Activated naive CD4-positive, alpha-beta T cell treated with anti-CD3 and anti-CD28 coated beads for 36 hours (primary cell): ENCODE data around the gene CD82. TPM values are rescaled to one million over a fixed set of nuclear protein-coding genes. Genes with fewer than 3 reads are reported as not detected.
A peak's percentile ranks its signal among the peaks of the same experiment; 100 is the strongest.
"Not testable (repeated sequence)": the region's sequence is repeated elsewhere in the genome, so short reads cannot be mapped to it uniquely, and the experiment has no call there.

Experiments used
- CTCF ChIA-PET: fragments of 350-600 bp; sonication (Branson Sonifier 250); formaldehyde crosslinking; loops from one replicate; lab custom pipeline; 2021; ENCODE audit warnings: antibody characterized with exemption; lab: Charles Lee
- DNase-seq: peaks from one replicate; pipeline ENCODE4 v3.0.0-alpha.2; 2020
- H3K27ac Mint-ChIP-seq: one replicate; pipeline ENCODE4 v1.8.0; 2021; ENCODE audit warnings: mild to moderate bottlenecking, mixed read lengths
- H3K27me3 Mint-ChIP-seq: one replicate; pipeline ENCODE4 v1.8.0; 2021; ENCODE audit warnings: low read depth, mixed read lengths
- H3K36me3 Mint-ChIP-seq: one replicate; pipeline ENCODE4 v1.8.0; 2021; ENCODE audit warnings: low read depth, mixed read lengths
- H3K4me1 Mint-ChIP-seq: one replicate; pipeline ENCODE4 v1.8.0; 2021; ENCODE audit warnings: low read depth, mixed read lengths
- H3K4me3 Mint-ChIP-seq: one replicate; pipeline ENCODE4 v1.8.0; 2021; ENCODE audit warnings: mild to moderate bottlenecking, moderate library complexity, mixed read lengths
- H3K9me3 Mint-ChIP-seq: one replicate; pipeline ENCODE4 v1.8.0; 2021; ENCODE audit warnings: mixed read lengths
- intact Hi-C: fragments of 100-400 bp; cut with micrococcal nuclease; formaldehyde crosslinking; loops from one replicate; pipeline ENCODE4 v1.15.1; 2023
- total RNA-seq, 2 experiments: library from RNA; stranded (reverse); gene quantifications; one replicate each; pipeline ENCODE4 v1.2.3, GENCODE V29; 2021

Gene CD82
- total RNA-seq, 2 experiments from 2014 or later = 140 to 141 TPM

DNA sequence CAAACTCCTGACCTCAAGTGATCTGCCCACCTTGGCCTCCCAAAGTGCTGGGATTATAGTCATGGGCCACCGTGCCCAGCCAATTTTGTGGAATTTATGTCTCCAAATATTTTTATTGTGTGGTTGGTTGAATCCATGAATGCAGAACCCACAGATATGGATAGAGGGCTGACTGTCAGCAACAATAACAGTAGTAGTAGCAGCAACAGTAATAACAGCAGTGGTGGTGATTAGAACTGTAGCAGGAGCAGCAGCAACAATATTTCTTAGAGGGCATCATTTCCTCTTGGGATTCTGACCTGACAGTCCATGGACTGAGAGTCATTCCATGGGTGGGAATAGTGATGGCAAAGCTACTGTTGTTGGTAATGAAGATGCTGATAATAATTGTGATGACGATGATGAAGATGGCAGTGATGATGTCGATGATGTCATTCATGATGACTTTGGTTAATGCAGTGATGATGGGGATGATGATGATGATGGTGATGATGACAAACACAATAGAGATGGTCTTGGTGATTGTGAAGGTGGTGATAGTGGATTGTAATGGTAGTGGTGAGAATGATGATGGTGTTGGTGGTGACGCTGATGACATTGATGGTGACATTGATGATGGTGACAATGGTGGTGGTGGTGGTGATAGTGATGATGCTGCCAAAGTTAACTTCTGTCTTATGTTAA is 13.9 kb upstream of the CD82 start:
- Mint-ChIP-seq H3K27ac (no peak overlapping the region), H3K27me3 (no peaks in the 10 kb centered on the region), H3K9me3 (no peaks in the 10 kb centered on the region), H3K36me3 (no peaks in the 10 kb centered on the region), H3K4me3 (no peak overlapping the region), H3K4me1 (no peaks in the 10 kb centered on the region)
- intact Hi-C loops = no loop called here
- CTCF ChIA-PET = interaction anchor here (0.8 to 11.5 kb wide), 4 partner anchors 68 to 360 kb away, joined by 3 to 366 read pairs (median 4); no protein-coding TSS in a partner anchor
- no peak for DNase-seq

DNA sequence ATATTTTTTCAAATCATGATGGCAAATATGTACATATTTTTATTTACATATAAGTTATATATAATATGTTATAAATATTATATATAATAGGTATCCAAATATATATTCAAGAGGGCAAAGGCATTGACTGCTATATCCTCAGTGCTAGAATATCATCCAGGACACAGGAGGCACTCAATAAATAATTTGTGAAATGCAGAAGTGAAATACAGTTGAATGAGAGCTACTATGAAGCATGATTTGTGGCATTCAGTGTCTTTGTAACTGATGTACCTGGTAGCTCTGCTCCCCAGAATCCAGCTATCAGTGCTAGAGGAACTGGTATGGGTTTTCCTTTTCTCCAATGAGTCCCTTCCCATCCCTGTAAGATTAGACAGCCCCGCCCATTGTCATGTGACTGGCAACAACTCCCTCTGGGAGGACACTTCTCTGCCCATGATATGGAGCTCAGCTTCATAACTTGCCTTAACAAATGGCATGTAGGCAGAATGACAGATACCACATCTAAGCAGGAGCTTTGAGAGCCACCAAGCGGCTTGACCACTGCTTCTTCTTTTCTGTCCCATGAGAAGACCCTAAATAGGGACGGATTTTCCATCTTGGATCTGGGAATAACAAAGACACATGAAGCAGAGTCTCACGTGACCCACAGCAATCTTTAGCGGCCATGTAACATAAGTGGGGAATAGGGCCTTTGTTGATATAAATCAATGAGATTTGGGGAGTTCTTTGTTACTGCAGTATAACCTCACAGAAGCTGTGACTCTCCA is 10.2 kb upstream of the CD82 start:
- H3K27ac Mint-ChIP-seq = no peak overlapping the region
- CTCF ChIA-PET = interaction anchor here (0.9 to 11.5 kb wide), 12 partner anchors 9 to 356 kb away, joined by 3 to 366 read pairs (median 7); partner anchors contain the start of gene CD82
- intact Hi-C loops = no loop called here
- peaks cover 16% of the 10 kb centered on the region for H3K4me1 Mint-ChIP-seq
- DNase-seq = no peak
- no peaks in the 10 kb centered on the region for H3K36me3 Mint-ChIP-seq
- no peak overlapping the region for H3K4me3 Mint-ChIP-seq
- no peaks in the 10 kb centered on the region for H3K9me3 Mint-ChIP-seq
- H3K27me3 Mint-ChIP-seq = no peaks in the 10 kb centered on the region

DNA sequence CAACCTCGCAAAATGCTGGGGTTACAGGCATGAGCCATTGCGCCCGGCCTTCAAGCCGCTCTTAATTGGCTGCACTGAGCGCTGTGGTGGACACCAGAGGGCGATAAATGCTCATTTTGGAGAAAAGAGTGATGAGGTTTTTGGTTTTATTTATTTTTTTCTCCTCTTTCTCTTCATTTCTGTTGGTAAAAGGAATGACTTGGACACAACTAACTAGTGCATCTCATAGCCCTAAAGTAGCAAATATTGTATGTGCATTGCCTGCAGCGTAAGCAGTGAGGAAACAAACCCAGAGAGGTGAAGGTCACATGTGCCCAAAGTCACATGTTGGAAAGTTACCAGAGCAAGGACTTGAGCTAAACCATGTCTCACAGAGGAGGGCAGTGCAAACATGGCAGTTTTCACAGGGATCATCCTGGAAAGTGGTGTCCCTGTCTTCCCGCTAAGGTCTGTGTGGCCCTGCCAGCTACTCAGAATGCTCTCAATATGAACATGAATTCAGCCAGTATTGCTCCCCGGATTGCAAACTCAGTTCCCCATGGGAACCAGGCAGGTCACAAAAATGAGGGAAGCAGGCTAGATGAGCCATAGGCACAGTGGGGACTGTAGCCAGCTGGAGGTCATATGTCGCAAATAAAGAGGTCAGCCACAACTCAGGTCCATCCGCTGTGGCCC is 8.6 kb upstream of the CD82 start:
- CTCF ChIA-PET = interaction anchor here (0.6 to 11.5 kb wide), 29 partner anchors 8 to 576 kb away, joined by 3 to 366 read pairs (median 6); partner anchors contain the start of gene CD82
- H3K27me3 Mint-ChIP-seq = no peaks in the 10 kb centered on the region
- no peaks in the 10 kb centered on the region for H3K36me3 Mint-ChIP-seq
- intact Hi-C loops = loop anchor here (1.0 to 2.0 kb wide), 6 partner anchors 60 to 354 kb away; partner anchors contain the start of gene TSPAN18
- DNase-seq = peak; percentile 85
- H3K4me3 Mint-ChIP-seq = no peak overlapping the region
- H3K4me1 Mint-ChIP-seq = peaks cover 25% of the 10 kb centered on the region
- H3K27ac Mint-ChIP-seq = peak overlapping the region; percentile 83
- H3K9me3 Mint-ChIP-seq = no peaks in the 10 kb centered on the region

DNA sequence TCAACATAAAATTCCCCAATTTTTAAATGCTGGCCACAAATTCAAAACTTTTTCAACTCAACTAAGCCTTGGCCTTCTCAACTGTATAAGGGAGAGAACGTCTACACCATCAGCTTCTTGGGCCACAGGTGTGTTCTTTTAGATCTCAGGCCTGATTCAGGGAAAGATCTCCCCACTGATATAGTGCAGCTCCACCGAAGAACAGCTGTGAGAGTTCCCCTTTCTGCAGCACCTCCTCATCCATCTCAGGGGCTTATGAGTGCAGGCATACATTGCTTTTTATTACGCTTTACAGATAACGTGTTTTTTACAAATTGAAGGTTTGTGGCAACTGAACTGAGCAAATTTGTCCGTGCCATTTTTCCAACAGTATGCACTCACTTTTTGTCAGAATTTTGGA is 8.0 kb upstream of the CD82 start:
- Mint-ChIP-seq H3K9me3 (no peaks in the 10 kb centered on the region), H3K27me3 (no peaks in the 10 kb centered on the region), H3K4me1 (peaks cover 25% of the 10 kb centered on the region), H3K4me3 (no peak overlapping the region), H3K27ac (no peak overlapping the region), H3K36me3 (no peaks in the 10 kb centered on the region)
- DNase-seq = no peak
- CTCF ChIA-PET = interaction anchor here (0.6 to 11.5 kb wide), 26 partner anchors 8 to 546 kb away, joined by 3 to 366 read pairs (median 6); partner anchors contain the start of gene CD82
- intact Hi-C loops = loop anchor here (1.0 to 2.0 kb wide), 3 partner anchors 75 to 337 kb away; partner anchors contain the start of gene TSPAN18

DNA sequence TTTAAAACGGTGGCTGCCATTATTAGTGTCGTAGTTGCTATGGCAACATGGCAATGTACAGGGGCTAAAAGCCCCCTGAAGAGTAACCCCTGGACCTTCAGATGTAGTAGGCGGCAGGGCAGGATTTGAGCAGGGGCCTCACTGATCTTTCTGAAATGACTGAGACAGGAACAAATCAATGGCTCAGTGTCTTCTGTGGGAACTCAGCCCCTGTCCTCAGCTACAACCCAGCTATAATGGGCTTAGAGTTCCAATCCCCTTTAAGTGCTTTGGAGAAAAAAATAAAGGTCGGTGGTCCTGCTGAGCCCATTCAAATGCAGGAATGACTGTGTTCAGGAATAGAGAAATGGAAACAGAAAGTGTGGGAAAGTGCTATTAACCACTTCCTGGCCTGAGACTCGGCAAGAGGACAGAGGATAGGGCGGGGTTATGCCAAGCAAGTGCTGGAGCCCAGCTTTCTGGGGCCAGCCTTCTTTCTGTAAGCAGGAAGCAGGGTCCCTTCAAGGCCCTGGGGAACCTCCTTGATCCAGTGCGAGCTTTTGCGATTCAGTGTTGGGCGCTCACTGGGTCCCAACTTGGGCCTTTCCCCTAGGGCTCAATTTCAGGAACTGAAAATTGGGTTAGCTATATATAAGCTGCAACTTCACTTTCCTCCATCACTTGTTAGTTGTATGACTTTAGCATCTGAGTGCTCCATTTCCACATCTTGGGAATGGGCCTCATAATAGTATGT is 6.1 kb upstream of the CD82 start:
- Mint-ChIP-seq H3K27me3 (no peaks in the 10 kb centered on the region), H3K9me3 (no peaks in the 10 kb centered on the region), H3K4me3 (no peak overlapping the region), H3K36me3 (no peaks in the 10 kb centered on the region), H3K27ac (no peak overlapping the region), H3K4me1 (peaks cover 32% of the 10 kb centered on the region)
- CTCF ChIA-PET = interaction anchor here (0.9 to 11.5 kb wide), 11 partner anchors 9 to 368 kb away, joined by 3 to 366 read pairs (median 4); no protein-coding TSS in a partner anchor
- intact Hi-C loops = no loop called here
- peak; percentile 59 for DNase-seq

DNA sequence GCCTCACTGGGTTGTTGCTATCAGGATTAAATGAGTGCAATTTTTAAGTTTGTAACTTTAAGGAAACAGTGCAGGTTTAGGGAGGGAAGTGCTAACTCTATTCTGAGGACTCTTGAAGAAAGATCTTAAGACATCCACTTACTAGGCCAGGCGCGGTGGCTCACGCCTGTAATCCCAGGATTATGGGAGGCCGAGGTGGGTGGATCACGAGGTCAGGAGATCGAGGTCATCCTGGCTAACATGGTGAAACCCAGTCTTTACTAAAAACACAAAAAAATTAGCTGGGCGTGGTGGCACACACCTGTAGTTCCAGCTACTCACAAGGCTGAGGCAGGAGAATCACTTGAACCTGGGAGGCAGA is 5.5 kb upstream of the CD82 start:
- intact Hi-C loops, H3K9me3 Mint-ChIP-seq, H3K27ac Mint-ChIP-seq, H3K4me3 Mint-ChIP-seq, DNase-seq, H3K27me3 Mint-ChIP-seq, H3K36me3 Mint-ChIP-seq: not testable (repeated sequence)
- H3K4me1 Mint-ChIP-seq = peaks cover 37% of the 10 kb centered on the region
- CTCF ChIA-PET = interaction anchor here (0.9 to 11.5 kb wide), 5 partner anchors 12 to 367 kb away, joined by 3 to 366 read pairs (median 5); no protein-coding TSS in a partner anchor

DNA sequence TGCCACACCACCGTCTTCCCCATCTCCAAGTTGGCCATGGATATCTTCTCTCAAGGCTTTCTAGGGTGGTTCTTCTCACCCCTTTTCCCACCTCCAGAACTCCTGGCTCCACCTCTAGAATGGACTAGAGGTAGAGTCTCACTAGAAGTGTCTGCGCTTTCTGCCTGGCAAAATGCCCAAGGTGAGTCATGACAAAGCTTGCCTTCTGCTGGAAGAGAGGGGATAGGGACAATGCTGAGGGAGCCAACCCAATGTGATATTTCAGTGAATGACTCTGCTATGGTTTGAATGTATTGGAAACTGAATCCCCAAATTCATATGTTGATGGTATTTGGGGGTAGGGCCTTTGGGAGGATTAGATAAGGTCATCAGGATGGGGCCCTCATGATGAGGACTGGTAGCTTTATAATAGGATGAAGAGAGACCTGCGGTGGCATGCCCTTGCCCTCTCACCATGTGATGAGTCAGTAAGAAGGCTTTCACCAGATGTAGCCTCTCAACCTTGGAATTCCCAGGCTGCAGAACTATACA is 4.1 kb upstream of the CD82 start:
- Mint-ChIP-seq H3K27ac (no peak overlapping the region), H3K36me3 (peaks cover under 1% of the 10 kb centered on the region), H3K4me1 (peaks cover 37% of the 10 kb centered on the region), H3K4me3 (no peak overlapping the region), H3K27me3 (no peaks in the 10 kb centered on the region), H3K9me3 (no peaks in the 10 kb centered on the region)
- DNase-seq = peak; percentile 43
- intact Hi-C loops = no loop called here
- CTCF ChIA-PET = interaction anchor here (2.3 to 11.5 kb wide), 2 partner anchors 10 to 59 kb away, joined by 14 to 366 read pairs; no protein-coding TSS in a partner anchor

DNA sequence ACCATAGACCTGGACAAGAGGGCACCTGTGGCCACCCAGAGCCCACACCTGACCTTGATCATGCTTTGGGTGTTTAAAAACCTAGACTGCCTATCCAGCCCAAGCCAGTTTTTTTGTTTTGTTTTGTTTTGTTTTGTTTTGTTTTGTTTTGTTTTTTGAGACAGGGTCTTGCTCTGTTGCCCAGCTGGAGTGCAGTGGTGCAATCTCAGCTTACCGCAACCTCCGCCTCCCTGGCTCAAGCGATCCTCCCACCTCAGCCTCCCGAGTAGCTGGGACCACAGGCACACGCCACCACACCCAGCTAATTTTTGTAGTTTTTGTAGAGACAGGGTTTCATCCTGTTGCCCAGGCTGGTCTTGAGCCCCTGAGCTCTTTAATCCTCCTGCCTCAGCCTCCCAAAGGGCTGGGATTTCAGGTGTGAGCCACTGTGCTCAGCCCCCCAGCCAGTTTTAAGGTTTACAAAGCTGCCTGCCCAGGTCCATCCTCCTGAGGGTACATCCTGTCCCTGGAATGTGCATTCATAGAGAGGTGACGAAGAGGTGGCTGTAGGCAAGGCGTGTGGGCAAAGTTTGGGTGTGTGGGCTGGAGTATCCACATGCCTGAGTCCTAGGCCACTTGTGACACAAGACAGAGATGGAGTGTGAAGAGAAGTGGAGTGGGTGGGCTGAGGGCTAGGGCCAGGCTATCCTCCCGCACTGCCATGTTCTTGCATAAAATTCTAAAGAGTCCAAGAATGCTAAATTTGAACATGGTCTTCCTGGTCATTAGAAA is 3.3 kb upstream of the CD82 start:
- H3K27ac Mint-ChIP-seq = no peak overlapping the region
- H3K36me3 Mint-ChIP-seq = peaks cover 4% of the 10 kb centered on the region
- peaks cover 37% of the 10 kb centered on the region for H3K4me1 Mint-ChIP-seq

DNA sequence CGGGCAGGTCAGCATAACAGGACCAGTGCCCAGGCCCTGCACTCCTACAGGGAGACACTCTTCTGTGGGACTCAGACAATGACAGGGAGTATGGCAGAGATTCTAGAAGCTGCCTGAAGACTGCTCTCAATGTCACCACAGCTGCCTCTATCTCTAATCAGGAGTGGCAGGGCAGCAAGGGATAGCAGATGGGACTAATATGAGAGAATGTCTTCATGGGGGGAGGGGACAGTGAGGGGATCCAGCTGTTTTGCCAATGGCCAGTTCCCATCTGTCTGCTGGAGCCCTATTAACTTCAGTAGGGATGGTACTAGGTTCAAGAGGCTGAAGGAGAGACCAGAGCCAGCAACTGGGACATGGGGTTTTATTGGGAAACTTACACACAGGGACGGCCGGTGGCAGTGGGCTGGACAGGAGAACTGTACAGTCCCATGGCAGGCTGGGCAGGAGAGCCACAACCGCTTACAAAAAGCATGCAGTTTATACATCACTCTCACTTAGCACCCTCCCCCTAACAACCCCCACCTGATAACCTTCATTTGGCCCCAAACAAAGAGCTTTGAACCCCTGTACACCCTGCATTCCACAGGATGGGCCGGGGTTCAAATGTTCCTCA is 2.5 kb upstream of the CD82 start:
- Mint-ChIP-seq H3K4me3 (no peak overlapping the region), H3K27me3 (no peaks in the 10 kb centered on the region), H3K9me3 (no peaks in the 10 kb centered on the region), H3K27ac (no peak overlapping the region), H3K36me3 (peaks cover 12% of the 10 kb centered on the region), H3K4me1 (peaks cover 45% of the 10 kb centered on the region)
- intact Hi-C loops = no loop called here
- no peak for DNase-seq
- CTCF ChIA-PET = interaction anchor here (3.0 kb wide), 1 partner anchor 54 kb away, joined by 20 read pairs; no protein-coding TSS in a partner anchor

More for the DNA sequence above, 3.3 kb upstream of the CD82 start:
- CTCF ChIA-PET = interaction anchor here (0.6 to 11.5 kb wide), 2 partner anchors 39 to 58 kb away, joined by 3 to 366 read pairs; no protein-coding TSS in a partner anchor
- intact Hi-C loops = no loop called here
- Mint-ChIP-seq H3K27me3 (no peaks in the 10 kb centered on the region), H3K9me3 (no peaks in the 10 kb centered on the region), H3K4me3 (no peak overlapping the region)
- DNase-seq = no peak

DNA sequence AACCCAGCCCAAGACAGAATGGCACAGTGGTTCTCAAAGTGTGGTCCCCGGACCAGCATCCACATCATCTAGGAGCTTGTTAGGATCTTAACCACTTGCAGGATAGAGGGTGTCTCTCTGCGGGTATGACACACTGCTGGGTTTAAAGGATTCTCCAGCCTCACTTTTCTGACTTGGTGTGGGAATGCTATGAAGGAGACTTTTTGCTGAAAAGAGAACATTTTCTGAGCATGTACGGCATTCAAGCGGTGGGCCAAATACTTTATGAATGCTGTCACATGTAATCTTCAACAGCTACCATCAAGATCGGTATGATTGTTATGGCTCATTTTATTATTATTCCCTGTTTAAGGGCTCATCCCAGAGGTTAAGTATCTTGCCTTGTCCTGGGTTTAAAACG is 1.8 kb upstream of the CD82 start:
- DNase-seq = no peak
- Mint-ChIP-seq H3K9me3 (no peaks in the 10 kb centered on the region), H3K4me1 (peaks cover 49% of the 10 kb centered on the region), H3K4me3 (no peak overlapping the region), H3K36me3 (peaks cover 15% of the 10 kb centered on the region), H3K27ac (no peak overlapping the region), H3K27me3 (no peaks in the 10 kb centered on the region)
- intact Hi-C loops = no loop called here
- CTCF ChIA-PET = interaction anchor here (1.4 to 3.0 kb wide), 3 partner anchors 7 to 54 kb away, joined by 8 to 20 read pairs (median 16); no protein-coding TSS in a partner anchor
